ENCODE results near the gene HACD2.
"Not testable (repeated sequence)": the region's sequence is repeated elsewhere in the genome, so short reads cannot be mapped to it uniquely, and the experiment has no call there.

Gene HACD2

GRCh38 chr3:123613543-123613942 lies 28.7 kb upstream of the HACD2 start:
- TF ChIP-seq, protein P1, sequence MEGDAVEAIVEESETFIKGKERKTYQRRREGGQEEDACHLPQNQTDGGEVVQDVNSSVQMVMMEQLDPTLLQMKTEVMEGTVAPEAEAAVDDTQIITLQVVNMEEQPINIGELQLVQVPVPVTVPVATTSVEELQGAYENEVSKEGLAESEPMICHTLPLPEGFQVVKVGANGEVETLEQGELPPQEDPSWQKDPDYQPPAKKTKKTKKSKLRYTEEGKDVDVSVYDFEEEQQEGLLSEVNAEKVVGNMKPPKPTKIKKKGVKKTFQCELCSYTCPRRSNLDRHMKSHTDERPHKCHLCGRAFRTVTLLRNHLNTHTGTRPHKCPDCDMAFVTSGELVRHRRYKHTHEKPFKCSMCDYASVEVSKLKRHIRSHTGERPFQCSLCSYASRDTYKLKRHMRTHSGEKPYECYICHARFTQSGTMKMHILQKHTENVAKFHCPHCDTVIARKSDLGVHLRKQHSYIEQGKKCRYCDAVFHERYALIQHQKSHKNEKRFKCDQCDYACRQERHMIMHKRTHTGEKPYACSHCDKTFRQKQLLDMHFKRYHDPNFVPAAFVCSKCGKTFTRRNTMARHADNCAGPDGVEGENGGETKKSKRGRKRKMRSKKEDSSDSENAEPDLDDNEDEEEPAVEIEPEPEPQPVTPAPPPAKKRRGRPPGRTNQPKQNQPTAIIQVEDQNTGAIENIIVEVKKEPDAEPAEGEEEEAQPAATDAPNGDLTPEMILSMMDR (IDR thresholded peaks at IDR 0.05; ENCODE audit: low read depth, low read length, missing control alignments): no peak
- H3K4me3 ChIP-seq (ENCODE audit: low read depth, low read length): no peak overlapping the region
- in situ Hi-C loops (cut with HindIII; ENCODE audit: low sequenced_read_pairs): no loop called here
- DNase-seq (ENCODE audit: low read depth): no peak

- H3K4me3 ChIP-seq (ENCODE audit: low read depth, low read length); DNase-seq (ENCODE audit: low read depth); in situ Hi-C loops (cut with HindIII; ENCODE audit: low sequenced_read_pairs): not testable (repeated sequence)
Observed at GRCh38 chr3:123611674-123612073, 26.8 kb upstream of the HACD2 start.

GRCh38 chr3:123611082-123611481 lies 26.2 kb upstream of the HACD2 start:
- in situ Hi-C loops (cut with HindIII; ENCODE audit: low sequenced_read_pairs): no loop called here
- no peak for DNase-seq (ENCODE audit: low read depth)

DNA sequence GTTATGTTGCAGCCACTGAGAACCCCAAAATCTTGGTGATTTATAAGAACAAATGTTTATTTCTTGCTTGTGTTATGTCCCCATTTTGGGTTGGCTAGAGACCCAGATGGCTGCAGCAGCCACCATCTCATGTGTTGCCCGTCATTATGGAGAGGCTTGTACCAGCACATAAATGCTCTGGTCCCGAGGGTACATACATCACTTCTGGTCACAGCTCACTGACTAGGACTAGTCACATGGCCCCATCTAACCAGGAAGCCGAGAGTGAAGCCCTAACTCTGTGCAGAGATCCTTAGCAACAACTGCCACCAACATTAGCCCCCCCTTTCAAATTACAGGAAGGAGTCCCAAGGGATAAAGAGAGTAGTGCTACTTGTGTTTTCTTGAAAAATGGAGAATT lies 25.5 kb upstream of the HACD2 start:
- no peak overlapping the region for H3K4me3 ChIP-seq (ENCODE audit: low read depth, low read length)
- TF ChIP-seq, protein P1 (IDR thresholded peaks at IDR 0.05; ENCODE audit: low read depth, low read length, missing control alignments): no peak
- in situ Hi-C loops (cut with HindIII; ENCODE audit: low sequenced_read_pairs): no loop called here
- DNase-seq (ENCODE audit: low read depth): no peak

More at GRCh38 chr3:123611082-123611481, 26.2 kb upstream of the HACD2 start:
- TF ChIP-seq, protein P1 (IDR thresholded peaks at IDR 0.05; ENCODE audit: low read depth, low read length, missing control alignments): no peak
- no peak overlapping the region for H3K4me3 ChIP-seq (ENCODE audit: low read depth, low read length)

- no peak for DNase-seq (ENCODE audit: low read depth)
- TF ChIP-seq, protein P1 (IDR thresholded peaks at IDR 0.05; ENCODE audit: low read depth, low read length, missing control alignments): no peak
- no peak overlapping the region for H3K4me3 ChIP-seq (ENCODE audit: low read depth, low read length)
- in situ Hi-C loops (cut with HindIII; ENCODE audit: low sequenced_read_pairs): no loop called here
Observed at GRCh38 chr3:123609063-123609462, 24.2 kb upstream of the HACD2 start.

- no peak for DNase-seq (ENCODE audit: low read depth)
- in situ Hi-C loops (cut with HindIII; ENCODE audit: low sequenced_read_pairs): no loop called here
- TF ChIP-seq, protein P1 (IDR thresholded peaks at IDR 0.05; ENCODE audit: low read depth, low read length, missing control alignments): no peak
- H3K4me3 ChIP-seq (ENCODE audit: low read depth, low read length): no peak overlapping the region
Observed at GRCh38 chr3:123608263-123608937, 23.5 kb upstream of the HACD2 start.

DNA sequence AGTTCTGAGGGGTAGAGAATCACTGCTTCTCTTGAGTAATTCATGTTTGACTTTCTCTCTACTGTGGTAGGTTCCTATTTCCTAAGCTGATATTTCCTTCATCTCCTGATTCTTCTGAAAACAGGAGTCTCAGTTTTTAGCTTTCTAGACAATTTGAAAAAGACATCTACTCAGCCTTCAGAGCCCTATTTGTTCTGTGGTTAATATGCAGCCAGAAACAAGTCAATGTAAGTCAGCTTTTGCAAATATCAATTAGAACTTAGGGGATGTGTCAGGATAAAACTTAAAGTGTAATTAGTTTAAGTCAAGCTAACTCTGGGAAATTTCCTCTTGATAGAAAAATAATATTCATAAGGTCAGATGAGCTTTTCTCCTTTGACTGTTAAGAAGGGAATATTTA lies 21.7 kb upstream of the HACD2 start:
- TF ChIP-seq, protein P1 (IDR thresholded peaks at IDR 0.05; ENCODE audit: low read depth, low read length, missing control alignments): no peak
- in situ Hi-C loops (cut with HindIII; ENCODE audit: low sequenced_read_pairs): no loop called here
- DNase-seq (ENCODE audit: low read depth): no peak
- H3K4me3 ChIP-seq (ENCODE audit: low read depth, low read length): no peak overlapping the region

All from astrocyte of the cerebellum (primary cell).